HG03025 (cell line): ENCODE measurements around the gene AIPL1.

Experiments used
- ATAC-seq: cut with Tn5 transposase; IDR thresholded peaks from one replicate; pipeline ENCODE4 v1.9.1; 2021; ENCODE audit warnings: mild to moderate bottlenecking, moderate library complexity; ENCODE audit not compliant: unreplicated experiment, low FRiP score

Gene AIPL1

DNA sequence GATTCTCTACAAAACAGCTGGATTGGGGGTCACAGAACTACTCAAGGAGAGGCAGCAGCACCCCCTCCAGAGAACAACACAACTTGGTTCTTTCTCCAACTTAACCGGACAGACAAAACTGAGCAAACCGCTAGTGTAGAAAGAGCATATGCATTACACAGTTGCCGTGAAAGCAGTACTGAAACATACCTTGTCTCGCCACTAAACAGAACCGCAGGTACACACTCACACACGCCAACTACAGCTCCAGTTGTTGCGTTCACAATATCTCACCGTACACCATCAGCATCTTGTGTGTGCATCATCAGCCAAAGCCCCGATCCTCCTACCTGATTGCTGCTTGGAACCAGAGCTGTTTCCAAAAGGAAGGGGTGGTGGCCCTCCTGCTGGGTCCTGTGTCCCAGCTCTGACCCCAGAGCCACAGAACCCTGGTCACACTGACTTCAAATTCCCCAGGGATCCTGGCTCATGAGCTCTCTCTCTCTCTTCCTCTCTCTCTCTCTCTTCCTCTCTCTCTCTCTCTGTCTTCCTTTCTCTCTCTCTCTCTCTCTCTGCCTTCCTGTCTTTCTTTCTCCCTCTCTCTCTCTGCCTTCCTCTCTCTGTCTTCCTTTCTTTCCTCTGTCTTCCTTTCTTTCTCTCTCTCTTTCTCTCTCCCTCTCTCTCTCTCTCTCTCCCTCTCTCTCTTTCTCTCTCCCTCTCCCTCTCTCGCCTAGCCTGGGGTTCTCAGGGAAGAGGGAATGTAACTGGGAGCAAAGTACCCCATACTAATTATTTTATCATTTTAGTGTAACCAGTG is 17.7 kb upstream of the AIPL1 start:
- ATAC-seq: no peak

- ATAC-seq: no peak
Observed at GRCh38 chr17:6450926-6451832, 16.3 kb upstream of the AIPL1 start.

- no peak for ATAC-seq
Observed at GRCh38 chr17:6449307-6449706, 14.4 kb upstream of the AIPL1 start.

DNA sequence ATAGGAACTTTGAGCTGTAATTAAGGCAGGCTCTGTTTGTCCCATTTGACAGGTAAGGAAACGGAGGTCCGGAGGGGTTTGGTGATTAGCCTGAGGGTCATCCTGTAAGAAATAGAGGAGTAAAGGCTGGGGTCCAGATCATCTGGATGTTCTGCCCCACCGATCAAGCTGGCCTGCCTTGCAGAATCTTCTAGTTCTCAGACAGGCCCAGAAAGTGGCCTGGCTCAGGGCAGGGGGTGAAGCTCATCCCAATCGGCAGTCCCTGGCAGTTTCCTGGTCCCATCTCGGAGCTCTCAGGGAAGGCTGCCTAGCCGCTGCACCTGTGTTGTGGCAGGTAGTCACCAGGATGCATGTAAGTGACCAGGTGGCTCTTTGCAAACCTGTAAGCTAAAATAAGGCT is 13.6 kb upstream of the AIPL1 start:
- no peak for ATAC-seq

- ATAC-seq: no peak
Observed at GRCh38 chr17:6446516-6447100, 11.7 kb upstream of the AIPL1 start.

DNA sequence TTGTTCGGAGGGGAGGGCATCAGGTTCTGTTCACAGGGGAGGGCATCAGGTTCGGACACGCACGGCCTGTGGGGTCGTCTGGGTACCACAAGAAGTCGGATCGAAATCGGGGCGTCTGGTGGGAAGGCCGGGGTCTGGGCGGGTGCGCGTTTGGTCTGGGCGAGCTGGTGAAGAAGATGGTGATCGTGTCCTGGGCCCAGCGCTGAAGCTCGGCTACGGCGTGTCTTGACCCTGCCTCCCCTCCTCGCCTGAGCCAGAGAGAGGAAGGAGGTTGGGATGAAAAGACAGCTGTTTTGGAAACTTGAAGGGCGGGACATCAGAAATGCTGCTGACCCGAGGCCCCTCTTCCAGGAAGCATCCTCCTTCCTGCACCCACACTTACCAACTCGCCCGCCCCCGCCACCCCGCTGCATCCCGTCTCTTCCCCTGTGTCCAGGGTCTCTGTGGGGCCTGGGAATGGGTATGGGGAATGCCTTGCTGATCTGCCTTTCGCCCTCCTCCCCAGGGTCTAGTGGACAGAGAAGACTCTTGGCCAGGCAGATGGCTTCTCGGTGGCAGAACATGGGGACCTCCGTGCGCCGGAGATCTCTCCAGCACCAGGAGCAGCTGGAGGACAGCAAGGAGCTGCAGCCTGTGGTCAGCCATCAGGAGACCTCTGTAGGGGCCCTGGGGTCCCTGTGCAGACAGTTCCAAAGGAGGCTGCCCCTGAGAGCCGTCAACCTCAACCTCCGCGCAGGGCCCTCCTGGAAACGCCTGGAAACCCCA is 9.8 kb upstream of the AIPL1 start:
- ATAC-seq: no peak

- ATAC-seq: peak; percentile 79
Observed at GRCh38 chr17:6443692-6444570, 9.0 kb upstream of the AIPL1 start, which contains the start of gene PIMREG. Gene PIMREG (plus strand): TSS chr17:6444455. CDS start chr17:6445111, 656 bp downstream.

GRCh38 chr17:6442775-6443174 is 7.9 kb upstream of the AIPL1 start:
- no peak for ATAC-seq

- ATAC-seq: no peak
Observed at GRCh38 chr17:6439951-6440350, 5.0 kb upstream of the AIPL1 start.

DNA sequence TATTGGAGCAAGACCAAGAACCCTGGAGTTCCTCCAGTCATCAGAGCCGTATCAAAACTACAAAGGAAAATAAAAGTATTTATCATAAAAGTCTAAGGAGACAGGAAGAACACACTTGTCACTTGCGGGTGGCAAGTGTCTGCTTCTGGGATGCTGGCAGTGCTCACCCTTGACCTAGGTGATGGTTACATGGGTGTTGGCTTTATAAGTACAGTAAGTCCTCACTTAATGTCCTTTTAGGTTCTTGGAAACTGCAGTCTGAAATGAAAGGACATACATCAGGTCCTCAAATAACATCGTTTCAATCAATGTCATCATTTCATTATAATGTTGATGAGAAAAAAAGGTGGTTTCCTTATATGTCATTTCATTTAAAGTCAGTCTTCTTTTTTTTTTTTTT is 3.0 kb upstream of the AIPL1 start:
- no peak for ATAC-seq

DNA sequence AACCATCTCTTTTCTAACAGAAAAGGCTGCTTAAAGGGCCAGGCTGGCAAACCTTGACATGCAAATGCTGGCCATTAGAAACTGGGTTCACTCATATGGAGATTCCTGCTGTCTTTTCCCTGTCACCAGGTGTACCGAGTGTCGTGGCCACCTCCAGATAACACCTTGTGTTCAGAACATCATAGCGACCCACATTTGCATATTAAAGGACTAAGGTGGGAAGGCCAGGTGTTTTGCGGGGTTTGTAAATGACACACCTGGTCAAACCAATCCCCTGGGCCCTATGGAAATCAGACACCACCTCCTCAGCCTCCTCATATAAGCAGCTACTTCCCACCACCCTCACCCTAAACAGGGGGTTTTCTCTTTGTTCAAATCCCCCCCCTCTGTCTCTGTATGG is 2.5 kb upstream of the AIPL1 start:
- ATAC-seq: no peak

DNA sequence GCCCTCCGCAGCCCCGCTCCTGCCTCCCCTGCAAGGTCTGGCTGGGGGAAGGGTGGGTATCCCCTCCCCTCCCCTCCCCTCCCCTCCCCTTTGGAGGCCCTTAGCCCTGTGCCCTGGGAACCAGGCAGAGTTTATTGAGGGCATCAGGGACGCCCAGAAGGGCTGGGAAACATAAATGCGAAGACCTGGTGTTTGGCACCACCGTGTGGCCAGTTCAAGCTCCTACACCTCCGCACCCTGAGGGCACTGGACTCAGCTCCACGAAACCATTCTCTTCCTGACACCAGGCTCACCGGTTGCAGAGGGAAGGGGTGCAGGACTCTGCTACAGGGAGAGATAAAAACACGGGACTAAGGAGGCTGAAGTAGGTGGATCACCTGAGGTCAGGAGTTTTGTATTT is 1.0 kb upstream of the AIPL1 start:
- no peak for ATAC-seq

- ATAC-seq: no peak
Observed at GRCh38 chr17:6430769-6431168, 4.2 kb downstream of the AIPL1 start.

DNA sequence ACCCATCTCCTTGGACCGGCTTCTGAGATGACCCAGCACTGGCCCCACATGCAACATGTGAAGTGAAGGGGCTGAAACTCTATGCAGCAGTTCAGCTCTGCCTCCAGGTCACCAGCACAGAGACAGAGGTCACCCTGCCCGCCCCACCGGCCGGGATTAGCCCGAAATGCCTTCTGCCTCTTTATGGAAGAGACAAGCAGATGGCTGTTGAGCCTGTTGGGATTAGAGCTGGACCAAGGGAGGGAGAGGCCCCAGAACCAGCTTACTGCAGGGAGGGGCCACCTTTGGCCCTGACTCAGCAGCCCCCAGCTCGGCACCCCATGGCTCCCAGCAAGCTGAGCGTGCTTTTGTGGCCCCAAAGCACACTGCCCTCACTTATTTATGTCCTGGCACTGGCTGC is 5.7 kb downstream of the AIPL1 start:
- ATAC-seq: no peak

- no peak for ATAC-seq
Observed at GRCh38 chr17:6428207-6428965, 6.5 kb downstream of the AIPL1 start.

DNA sequence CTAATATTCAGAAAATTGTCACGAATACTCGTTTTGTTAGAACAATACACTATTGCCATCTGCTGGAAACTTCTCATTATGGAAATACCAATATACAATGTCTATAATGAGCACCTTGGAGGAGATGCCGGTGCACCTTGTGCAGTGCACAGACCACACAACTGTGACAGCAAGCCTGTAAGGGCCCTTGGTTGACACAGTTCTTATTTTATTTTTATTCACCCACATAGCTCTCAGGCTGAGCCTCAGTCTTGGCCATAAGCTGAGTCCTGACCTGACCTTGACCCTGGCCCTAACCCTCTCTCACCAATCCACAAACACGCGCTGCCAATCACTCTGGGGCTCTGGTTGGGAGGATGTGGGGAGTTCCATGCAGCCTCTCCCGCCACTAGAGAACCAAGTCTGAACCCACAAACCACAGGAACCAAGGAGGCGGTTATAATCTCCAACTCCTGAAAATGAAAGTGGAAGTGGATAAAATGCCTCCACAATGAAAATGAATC is 7.6 kb downstream of the AIPL1 start:
- no peak for ATAC-seq

- no peak for ATAC-seq
Observed at GRCh38 chr17:6426356-6427101, 8.4 kb downstream of the AIPL1 start.

DNA sequence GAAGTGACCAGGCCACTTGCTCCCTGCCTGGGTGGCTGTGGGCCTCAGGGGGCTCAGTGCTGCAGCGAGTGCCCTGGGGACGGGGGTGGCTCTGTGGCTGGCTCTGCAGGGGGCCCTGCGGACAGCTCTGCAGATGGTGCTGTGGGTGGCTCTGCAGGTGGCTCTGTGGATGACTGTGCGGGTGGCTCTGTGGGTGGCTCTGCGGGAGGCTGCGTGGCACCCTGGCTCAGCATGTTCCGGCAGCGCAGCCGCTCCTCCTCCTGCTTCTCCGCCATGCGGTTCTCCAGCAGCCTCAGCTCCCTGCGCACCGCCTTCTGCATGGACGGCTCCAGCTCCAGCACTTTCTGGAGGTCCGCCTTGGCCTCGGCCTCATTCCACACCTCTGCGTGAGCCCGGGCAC is 9.5 kb downstream of the AIPL1 start:
- ATAC-seq: no peak
